Testis (tissue), 3 donors: ENCODE data around the gene SERGEF. TPM values are rescaled to one million over a fixed set of nuclear protein-coding genes. Genes with fewer than 3 reads are reported as not detected.

Experiments used
- DNase-seq: peaks from one replicate; pipeline ENCODE4 v3.0.0-alpha.2; 2019
- H3K27ac ChIP-seq, 2 donors: fragments of 200-600 bp; sonication (generic); one replicate each; pipeline ENCODE4 v1.5.1; 2019
- H3K27me3 ChIP-seq: fragments of 200-600 bp; sonication (generic); one replicate; pipeline ENCODE4 v1.5.1; 2019
- H3K36me3 ChIP-seq: fragments of 200-600 bp; sonication (generic); one replicate; pipeline ENCODE4 v1.5.1; 2017; ENCODE audit warnings: low read depth; ENCODE audit errors: missing control alignments
- H3K4me1 ChIP-seq: fragments of 200-600 bp; sonication (generic); one replicate; pipeline ENCODE4 v1.5.1; 2019
- H3K4me3 ChIP-seq, 2 donors: fragments of 200-600 bp; sonication (generic); one replicate each; pipeline ENCODE4 v1.5.1; 2017 to 2019
- H3K9me3 ChIP-seq: fragments of 200-600 bp; sonication (generic); one replicate; pipeline ENCODE4 v1.5.1; 2017
- POLR2A ChIP-seq: fragments of 450-650 bp; IDR thresholded peaks from one replicate; pipeline ENCODE4 v1.6.1; 2017; ENCODE audit warnings: antibody characterized with exemption, mild to moderate bottlenecking, moderate library complexity
- WGBS, 2 donors: methylation state at CpG; one replicate each; pipeline ENCODE4 v1.1.5; 2018; 5-methylcytosine and 5-hydroxymethylcytosine counted together
- intact Hi-C: fragments of 100-400 bp; cut with DNase I; formaldehyde crosslinking; loops from one replicate; pipeline ENCODE4 v1.15.1; 2023; ENCODE audit warnings: low total_unique reads
- polyA plus RNA-seq: library from polyadenylated mRNA; stranded (reverse); fragments of 350-450 nt; fragmentation: Illumina TruSeq; extraction: RNeasy Lipid Tissue Mini Kit (QIAGEN cat#74804); gene quantifications from one replicate; pipeline ENCODE4 v1.2.3, GENCODE V29; 2014; ENCODE audit warnings: low read depth, low replicate concordance; ENCODE audit not compliant: insufficient read depth
- total RNA-seq, 2 donors: library from RNA; depleted of rRNA; stranded (reverse); fragments of >200 nt; gene quantifications; one replicate each; pipeline ENCODE4 v1.2.3, GENCODE V29; 2016
- TF ChIP-seq, protein P1 (sequence below), 3 experiments: fragments of 450-650 bp in 2 of 3; fragments of 200-600 bp in 1 of 3; sonication (generic) in 1 of 3; IDR thresholded peaks; one replicate each; pipeline ENCODE4 v1.5.1; 2016 to 2019; ENCODE audit warnings: antibody characterized with exemption in 3 of 3, mild to moderate bottlenecking in 2 of 3, moderate library complexity in 1 of 3

The SERGEF gene
- total and polyA plus RNA-seq, 3 donors from 2014 or later: 12.5 to 37.5 (median 23.1) TPM

- Histone ChIP-seq H3K27me3 (no peaks in the 10 kb centered on the region), H3K4me3 (no peak overlapping the region), H3K4me1 (no peaks in the 10 kb centered on the region), H3K27ac (no peak overlapping the region), H3K36me3 (no peaks in the 10 kb centered on the region), H3K9me3 (no peaks in the 10 kb centered on the region)
- intact Hi-C loops: no loop called here
- no peak for DNase-seq
- TF ChIP-seq, protein P1, sequence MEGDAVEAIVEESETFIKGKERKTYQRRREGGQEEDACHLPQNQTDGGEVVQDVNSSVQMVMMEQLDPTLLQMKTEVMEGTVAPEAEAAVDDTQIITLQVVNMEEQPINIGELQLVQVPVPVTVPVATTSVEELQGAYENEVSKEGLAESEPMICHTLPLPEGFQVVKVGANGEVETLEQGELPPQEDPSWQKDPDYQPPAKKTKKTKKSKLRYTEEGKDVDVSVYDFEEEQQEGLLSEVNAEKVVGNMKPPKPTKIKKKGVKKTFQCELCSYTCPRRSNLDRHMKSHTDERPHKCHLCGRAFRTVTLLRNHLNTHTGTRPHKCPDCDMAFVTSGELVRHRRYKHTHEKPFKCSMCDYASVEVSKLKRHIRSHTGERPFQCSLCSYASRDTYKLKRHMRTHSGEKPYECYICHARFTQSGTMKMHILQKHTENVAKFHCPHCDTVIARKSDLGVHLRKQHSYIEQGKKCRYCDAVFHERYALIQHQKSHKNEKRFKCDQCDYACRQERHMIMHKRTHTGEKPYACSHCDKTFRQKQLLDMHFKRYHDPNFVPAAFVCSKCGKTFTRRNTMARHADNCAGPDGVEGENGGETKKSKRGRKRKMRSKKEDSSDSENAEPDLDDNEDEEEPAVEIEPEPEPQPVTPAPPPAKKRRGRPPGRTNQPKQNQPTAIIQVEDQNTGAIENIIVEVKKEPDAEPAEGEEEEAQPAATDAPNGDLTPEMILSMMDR (IDR thresholded peaks at IDR 0.05): no peak
- TF ChIP-seq POLR2A: no peak
- 92 to 94% methylated on average over 7 of the region's 7 CpGs for WGBS, 2 donors
Measured at GRCh38 chr11:17803754-17804334, 209.0 kb downstream of the SERGEF start.

DNA sequence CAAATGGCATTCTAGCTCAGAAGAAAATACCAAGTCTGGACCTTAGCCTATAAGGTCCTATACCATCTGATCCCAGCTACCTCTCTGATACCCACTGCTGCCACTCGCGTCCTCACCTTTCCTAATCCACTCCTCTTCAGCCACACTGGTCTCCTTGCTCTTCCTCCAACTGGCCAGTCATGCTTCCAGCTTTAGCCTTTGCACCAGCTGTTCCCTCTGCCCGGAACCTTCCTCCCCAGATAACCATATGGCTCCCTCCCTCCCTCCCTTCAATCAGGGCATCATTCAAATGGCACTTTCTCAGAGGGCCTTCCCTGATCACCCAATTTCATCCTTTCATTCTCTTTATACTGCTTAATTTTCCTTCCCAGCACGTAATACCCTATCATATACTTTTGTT, 210.4 kb downstream of the SERGEF start:
- Histone ChIP-seq H3K4me3 (no peak overlapping the region), H3K4me1 (no peaks in the 10 kb centered on the region), H3K27me3 (no peaks in the 10 kb centered on the region), H3K9me3 (no peaks in the 10 kb centered on the region), H3K36me3 (no peaks in the 10 kb centered on the region), H3K27ac (no peak overlapping the region)
- WGBS, 2 donors: 96 to 98% methylated on average over 4 of the region's 4 CpGs
- intact Hi-C loops: no loop called here
- DNase-seq: no peak
- TF ChIP-seq, protein P1 (IDR thresholded peaks at IDR 0.05): no peak
- TF ChIP-seq POLR2A: no peak

GRCh38 chr11:17801166-17801565, 211.7 kb downstream of the SERGEF start:
- Histone ChIP-seq H3K27me3 (no peaks in the 10 kb centered on the region), H3K9me3 (no peaks in the 10 kb centered on the region), H3K27ac (no peak overlapping the region), H3K4me1 (no peaks in the 10 kb centered on the region), H3K4me3 (no peak overlapping the region), H3K36me3 (no peaks in the 10 kb centered on the region)
- intact Hi-C loops: no loop called here
- TF ChIP-seq, protein P1 (IDR thresholded peaks at IDR 0.05): no peak
- TF ChIP-seq POLR2A: no peak
- DNase-seq: no peak
- WGBS, 2 donors: 90 to 91% methylated on average over 4 of the region's 4 CpGs

GRCh38 chr11:17799147-17799546, 213.7 kb downstream of the SERGEF start:
- TF ChIP-seq, protein P1 (IDR thresholded peaks at IDR 0.05): no peak
- no peak for TF ChIP-seq POLR2A
- H3K27me3 ChIP-seq: no peaks in the 10 kb centered on the region
- no peak overlapping the region for H3K4me3 ChIP-seq
- 91 to 92% methylated on average over 5 of the region's 5 CpGs for WGBS, 2 donors
- no peaks in the 10 kb centered on the region for H3K4me1 ChIP-seq
- intact Hi-C loops: no loop called here
- no peak overlapping the region for H3K27ac ChIP-seq
- no peaks in the 10 kb centered on the region for H3K9me3 ChIP-seq
- H3K36me3 ChIP-seq: no peaks in the 10 kb centered on the region
- no peak for DNase-seq

GRCh38 chr11:17798716-17799115, 214.1 kb downstream of the SERGEF start:
- 97 to 100% methylated on average over 3 of the region's 3 CpGs for WGBS, 2 donors
- H3K9me3 ChIP-seq: no peaks in the 10 kb centered on the region
- TF ChIP-seq, protein P1 (IDR thresholded peaks at IDR 0.05): no peak
- no peak for TF ChIP-seq POLR2A
- H3K27ac ChIP-seq: no peak overlapping the region
- no peaks in the 10 kb centered on the region for H3K4me1 ChIP-seq
- no peak overlapping the region for H3K4me3 ChIP-seq
- H3K36me3 ChIP-seq: no peaks in the 10 kb centered on the region
- H3K27me3 ChIP-seq: no peaks in the 10 kb centered on the region
- intact Hi-C loops: no loop called here
- DNase-seq: no peak
